NCI-H187 treated with DMSO at 0.1 percent for 48 hours (cell line): ENCODE data around the gene KATNAL2.

ENCODE experiments used
- DNase-seq: peaks from one replicate; lab custom pipeline; 2025; lab: John Stamatoyannopoulos, UW

The KATNAL2 gene

GRCh38 chr18:47035156-47035671, 117.8 kb downstream of the KATNAL2 start, which contains the start of gene ELOA2:
ELOA2 (minus strand) TSS chr18:47035621; CDS start chr18:47035264, 357 bp downstream.
- no peak for DNase-seq

- DNase-seq, result no peak
These were observed 119.0 kb downstream of the KATNAL2 start for GRCh38 chr18:47036298-47036874.

DNA sequence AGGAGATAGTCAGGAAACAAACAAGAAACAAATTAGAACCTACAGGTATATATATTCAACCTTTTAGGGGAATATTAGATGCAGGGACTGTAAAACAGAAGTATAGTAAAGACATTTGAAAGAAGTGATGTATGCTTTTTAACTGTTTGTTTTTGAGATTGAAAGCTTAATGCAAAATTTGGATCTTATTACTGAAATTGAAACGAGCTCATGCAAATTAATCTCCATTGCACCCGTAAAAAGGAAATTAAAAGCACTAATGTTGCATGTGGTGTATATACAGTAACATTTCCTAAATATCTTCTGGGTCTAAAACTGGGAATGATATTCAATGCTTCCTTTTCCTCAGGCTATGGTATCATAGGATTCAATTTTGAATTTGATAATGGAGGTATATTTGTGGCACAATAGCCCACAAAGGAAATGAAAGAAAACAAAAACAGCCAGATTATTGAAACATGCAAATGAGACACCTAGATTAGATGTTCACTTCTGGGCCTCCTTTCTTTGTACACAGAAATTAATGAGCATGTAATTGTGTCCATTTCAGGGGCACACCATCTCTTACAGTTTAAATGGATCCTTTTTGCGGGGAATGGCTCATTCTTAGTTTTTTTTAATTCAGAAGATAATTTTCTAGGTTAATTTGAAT, 119.7 kb downstream of the KATNAL2 start:
- no peak for DNase-seq

DNA sequence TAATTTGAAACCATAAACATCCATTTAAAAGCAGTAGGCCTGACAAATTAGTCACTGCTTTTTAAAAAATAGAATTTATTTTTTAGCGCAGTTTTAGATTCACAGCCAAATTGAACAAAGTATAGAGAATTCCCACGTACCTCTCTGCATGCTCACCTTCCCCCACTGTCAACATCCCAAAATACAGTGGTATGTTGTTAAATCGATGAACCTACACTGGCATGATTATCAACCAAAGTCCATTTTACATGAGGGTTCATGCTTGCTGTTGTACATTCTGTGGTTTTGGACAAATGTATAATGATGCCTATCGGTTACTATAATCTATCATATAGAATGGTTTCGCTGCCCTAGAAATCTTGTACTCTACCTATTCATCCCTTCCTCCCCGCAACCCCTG, 123.6 kb downstream of the KATNAL2 start:
- DNase-seq, result no peak

- DNase-seq, result no peak
These were observed 133.1 kb downstream of the KATNAL2 start for GRCh38 chr18:47050468-47050867.

- DNase-seq, result no peak
These were observed 137.0 kb downstream of the KATNAL2 start for GRCh38 chr18:47054369-47054768.

DNA sequence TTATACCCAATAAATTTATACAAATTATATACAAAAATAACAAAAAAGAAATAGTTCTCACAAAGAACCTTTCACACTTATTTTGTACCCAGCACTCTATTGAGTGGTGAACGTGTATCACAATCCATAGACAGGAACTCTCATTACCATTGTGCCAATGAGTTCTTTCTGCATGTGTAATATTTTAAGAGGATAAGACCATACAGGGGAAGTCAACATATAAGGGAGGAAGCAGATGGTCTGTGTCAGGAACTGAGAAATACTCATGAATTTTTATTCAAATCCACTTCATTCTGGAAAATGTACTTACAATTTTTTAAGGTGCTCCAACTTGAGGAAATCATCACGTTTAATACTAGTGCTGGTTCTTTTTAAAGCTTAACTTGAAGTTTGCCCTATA, 145.1 kb downstream of the KATNAL2 start:
- no peak for DNase-seq

DNA sequence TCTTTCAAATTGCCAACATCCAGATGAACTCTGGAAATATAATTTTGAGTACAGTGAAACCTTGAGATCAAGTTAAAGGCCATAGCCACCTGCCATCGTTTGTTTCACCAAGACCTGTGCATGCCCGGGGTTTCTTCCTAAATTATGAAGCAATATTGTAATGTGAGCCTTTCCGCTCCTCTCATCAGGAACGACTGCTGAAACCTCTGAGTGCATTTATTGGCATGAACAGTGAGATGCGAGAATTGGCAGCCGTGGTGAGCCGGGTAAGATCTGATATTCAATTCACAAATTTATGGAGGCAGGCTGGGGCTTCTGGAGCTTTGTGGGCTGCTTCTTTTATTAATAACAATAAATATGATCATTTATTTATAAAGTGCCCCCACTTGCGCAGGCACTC, 145.7 kb downstream of the KATNAL2 start:
- DNase-seq, result no peak

DNA sequence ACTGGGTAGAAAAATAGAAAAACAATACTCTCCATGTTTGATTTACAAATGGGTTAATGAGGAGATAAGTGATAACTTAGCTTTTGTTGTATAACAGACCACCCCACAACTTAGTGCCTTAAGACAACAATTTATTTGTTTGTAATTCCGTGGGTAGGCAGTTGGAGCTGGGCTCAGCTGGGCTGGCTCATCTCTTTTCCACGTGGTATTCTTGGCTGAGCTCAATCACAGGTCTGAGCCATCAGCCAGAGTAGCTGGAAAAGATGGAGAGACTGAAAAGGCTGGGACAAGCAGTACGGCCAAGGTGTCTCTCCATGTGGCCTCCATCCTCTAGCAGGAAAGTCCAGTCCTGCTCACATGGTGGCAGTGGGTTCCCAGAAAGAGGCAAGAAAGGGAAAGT, 150.2 kb downstream of the KATNAL2 start:
- DNase-seq, result no peak

GRCh38 chr18:47075098-47075883, 157.9 kb downstream of the KATNAL2 start:
- no peak for DNase-seq

DNA sequence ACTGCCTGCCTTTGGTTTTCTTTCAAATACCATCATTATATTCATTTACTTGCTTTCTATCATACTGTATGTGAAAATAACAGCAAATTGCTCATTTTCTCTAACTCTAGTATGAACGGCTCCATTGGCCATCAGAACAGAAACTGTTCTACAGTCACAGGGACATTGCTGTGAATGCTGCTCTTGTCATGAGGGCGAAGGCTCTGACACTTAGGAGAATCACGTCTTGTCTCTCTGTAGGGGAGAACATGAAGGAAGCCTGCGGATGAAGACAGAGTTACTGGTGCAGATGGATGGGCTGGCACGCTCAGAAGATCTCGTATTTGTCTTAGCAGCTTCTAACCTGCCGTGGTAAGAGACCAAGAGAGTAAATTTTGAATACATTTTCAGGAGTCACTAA, 159.7 kb downstream of the KATNAL2 start:
- DNase-seq, result no peak

GRCh38 chr18:47080872-47081271, 163.5 kb downstream of the KATNAL2 start:
- no peak for DNase-seq

GRCh38 chr18:47081578-47081977, 164.2 kb downstream of the KATNAL2 start:
- DNase-seq, result no peak

GRCh38 chr18:47087676-47088075, 170.3 kb downstream of the KATNAL2 start:
- no peak for DNase-seq

DNA sequence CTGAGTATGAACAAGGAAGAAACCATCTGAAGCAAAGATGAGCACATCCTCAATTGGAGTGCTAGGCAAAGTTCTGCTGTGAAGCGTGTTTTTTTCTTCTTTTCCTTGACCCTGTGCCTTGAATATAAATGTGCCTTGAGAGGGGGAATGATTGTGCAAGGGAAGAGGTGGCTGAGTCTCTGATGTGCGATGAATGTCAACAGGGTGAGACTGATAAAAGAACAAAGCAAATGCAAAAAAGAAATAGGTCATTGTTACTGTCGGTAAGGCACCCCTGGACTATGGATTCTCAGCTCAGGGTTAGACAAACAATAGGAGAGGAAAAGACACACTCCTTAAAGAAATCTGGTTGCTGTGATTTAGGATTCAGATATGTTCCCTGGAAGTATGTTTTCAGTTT, 178.4 kb downstream of the KATNAL2 start:
- DNase-seq, result no peak

DNA sequence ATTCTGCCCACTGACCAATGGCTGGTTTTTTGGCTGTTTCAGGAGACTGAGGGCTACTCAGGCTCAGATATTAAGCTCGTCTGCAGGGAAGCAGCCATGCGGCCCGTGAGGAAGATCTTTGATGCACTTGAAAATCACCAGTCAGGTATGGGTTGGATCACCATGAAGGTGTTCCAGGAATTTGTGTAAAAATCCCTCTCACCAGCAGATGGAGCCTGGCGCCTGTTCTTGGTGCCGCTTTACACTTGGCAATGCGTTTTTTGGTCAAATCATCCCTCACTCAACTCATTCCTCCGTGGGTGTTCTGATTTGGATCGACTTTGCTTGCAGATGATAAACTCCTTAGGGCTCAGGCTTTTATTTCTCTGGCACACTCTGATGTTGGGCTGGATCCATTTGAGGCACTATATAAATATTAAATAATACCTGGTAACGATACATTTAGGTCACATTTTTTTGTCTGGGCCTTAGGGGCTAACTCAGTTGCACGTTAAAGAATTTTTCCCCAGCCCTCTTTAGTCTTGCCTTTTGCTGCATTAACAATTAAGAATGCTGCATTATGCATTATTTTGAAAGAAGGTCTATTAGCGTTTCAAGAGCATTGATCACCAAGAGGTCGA, 182.9 kb downstream of the KATNAL2 start:
- DNase-seq, result no peak

- no peak for DNase-seq
These were observed 191.0 kb downstream of the KATNAL2 start for GRCh38 chr18:47108373-47108772.

DNA sequence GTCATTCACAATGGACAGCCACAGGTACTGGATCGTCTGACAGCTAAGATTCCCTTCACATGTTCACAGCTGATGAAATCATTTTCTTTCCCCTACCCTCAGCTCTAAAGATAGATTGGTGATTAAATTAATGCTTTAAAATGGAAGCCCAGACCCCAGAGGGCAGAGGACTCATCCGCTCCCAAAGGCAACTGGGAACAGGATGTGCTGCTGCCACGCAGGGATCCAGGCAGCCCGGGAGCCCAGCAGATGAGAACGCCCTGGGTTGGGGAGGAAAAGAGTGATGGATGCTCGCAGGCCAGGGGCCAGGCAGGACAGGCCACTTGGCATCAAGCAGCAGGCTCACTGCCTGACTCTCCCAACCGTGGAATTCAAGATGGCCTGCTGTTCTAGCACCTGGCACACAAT, 191.6 kb downstream of the KATNAL2 start:
- DNase-seq, result no peak

DNA sequence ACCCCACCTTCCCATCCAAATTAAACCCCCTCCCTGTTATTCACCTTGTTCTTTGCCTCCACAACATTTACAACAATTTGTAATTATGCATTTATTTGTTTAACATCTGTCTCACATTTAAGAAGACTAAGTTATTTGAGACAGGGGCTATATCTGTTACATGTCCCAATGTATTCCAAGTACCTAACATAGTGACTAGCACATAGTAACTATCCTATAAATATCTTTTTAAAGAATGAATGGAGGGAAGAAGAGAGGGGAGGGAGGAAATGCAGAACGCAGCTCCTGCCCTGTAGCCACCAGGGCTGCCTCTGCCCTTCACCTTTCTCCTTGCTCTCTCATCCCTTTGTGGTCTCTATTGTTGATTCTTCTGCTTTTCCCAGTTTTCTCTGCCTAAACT, 192.3 kb downstream of the KATNAL2 start:
- no peak for DNase-seq

DNA sequence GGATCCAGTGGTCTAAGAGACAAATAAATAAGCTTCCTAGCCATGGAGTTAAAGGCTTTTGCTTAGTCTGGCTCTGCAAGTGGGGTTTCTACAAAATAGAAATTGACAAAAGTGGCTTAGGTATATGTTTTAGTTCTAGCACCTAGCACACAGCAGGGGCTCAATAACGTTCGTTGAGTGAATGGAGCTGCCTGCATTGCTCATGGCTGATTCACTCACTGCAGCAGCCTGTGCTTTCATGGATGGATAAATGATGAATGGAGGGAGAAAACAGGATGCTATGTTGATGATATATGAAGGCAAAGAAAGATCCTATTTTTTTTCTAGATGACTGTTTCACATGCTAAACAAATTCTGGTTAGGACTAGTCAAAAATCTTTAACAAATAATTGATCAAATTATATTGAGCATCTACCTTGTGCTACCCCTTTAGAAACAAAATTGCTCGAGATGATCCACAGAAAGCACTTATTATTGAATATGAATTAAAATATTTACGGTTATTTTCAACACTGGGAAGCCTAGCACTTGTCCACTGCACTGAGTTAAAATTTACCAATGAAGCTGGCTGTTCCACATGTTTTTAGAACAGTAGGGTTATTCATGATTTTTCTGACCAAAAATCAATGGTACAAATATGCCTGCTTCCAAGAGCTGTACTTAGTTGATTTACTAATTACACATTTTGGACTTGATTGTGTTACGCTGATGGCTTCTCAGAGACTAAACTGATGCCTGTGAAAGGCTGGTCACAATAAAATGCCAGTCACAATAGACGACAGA, 193.3 kb downstream of the KATNAL2 start:
- no peak for DNase-seq

- DNase-seq, result no peak
These were observed 196.6 kb downstream of the KATNAL2 start for GRCh38 chr18:47113796-47114540.
